GM12875 (cell line): Measurements from ENCODE around the gene PARVB.

Experiments
- H3K4me3 ChIP-seq: one replicate; pipeline ENCODE4 v1.5.1; 2011; ENCODE audit warnings: low read depth, low read length, control low read depth
- TF ChIP-seq, protein P1 (sequence below): IDR thresholded peaks from 2 replicates; pipeline ENCODE4 v1.5.1; 2011; ENCODE audit warnings: low read depth, mild to moderate bottlenecking, control low read depth, inconsistent platforms, low read length, moderate library complexity, borderline replicate concordance; ENCODE audit not compliant: insufficient read depth

Gene PARVB

GRCh38 chr22:44118645-44119315 lies 94.7 kb downstream of the PARVB start:
- no peak overlapping the region for H3K4me3 ChIP-seq
- TF ChIP-seq, protein P1, sequence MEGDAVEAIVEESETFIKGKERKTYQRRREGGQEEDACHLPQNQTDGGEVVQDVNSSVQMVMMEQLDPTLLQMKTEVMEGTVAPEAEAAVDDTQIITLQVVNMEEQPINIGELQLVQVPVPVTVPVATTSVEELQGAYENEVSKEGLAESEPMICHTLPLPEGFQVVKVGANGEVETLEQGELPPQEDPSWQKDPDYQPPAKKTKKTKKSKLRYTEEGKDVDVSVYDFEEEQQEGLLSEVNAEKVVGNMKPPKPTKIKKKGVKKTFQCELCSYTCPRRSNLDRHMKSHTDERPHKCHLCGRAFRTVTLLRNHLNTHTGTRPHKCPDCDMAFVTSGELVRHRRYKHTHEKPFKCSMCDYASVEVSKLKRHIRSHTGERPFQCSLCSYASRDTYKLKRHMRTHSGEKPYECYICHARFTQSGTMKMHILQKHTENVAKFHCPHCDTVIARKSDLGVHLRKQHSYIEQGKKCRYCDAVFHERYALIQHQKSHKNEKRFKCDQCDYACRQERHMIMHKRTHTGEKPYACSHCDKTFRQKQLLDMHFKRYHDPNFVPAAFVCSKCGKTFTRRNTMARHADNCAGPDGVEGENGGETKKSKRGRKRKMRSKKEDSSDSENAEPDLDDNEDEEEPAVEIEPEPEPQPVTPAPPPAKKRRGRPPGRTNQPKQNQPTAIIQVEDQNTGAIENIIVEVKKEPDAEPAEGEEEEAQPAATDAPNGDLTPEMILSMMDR = no peak

DNA sequence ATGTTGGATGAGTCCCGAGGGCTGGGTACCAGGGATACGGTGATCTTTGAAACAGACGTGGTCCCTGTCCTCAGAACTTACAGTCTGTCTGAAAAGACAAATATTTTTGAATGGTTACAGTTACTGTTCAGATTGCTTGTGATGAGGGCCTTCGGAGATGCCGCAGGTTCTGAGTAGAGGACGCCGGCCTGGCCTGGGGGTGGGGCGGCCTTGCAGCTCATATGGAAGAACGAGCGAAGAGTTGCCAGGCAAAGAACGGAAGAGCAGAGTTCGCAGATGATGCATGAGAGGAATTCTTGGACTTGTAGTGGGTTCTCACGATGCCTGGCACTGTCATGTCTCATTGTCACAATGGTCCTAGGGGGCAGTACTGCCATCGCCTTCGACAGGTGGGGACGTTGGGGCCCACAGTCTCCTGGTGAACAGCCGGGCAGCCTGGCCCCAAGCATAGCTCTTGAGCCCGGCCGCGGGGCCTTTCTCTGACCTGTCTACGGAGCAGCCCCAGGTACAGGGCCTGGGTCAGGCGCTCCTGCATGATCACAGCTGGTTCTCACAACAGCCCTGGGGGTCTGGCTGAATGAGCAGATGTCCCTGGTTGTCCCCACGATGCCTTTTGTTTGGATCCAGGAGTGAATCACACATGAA lies 95.7 kb downstream of the PARVB start:
- TF ChIP-seq, protein P1 = no peak

DNA sequence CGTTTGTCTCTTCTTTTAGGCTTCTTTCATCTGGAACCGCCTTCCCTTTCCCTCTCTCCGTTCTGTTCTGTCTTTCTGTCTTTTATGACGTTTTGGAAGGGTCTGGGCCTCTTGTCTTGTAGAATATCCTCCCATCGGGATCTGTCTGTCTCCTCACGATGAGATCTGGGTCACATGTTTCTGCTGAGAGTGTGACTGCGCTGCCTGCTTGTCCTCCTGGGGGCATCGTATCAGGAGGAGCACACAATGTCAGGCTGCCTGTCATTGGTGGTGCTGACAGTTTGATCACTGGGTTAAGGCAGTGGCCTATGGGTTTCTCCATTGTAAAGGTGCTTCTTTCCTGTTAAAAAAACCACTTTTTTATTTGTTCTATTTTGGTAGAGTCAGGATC lies 96.2 kb downstream of the PARVB start:
- TF ChIP-seq, protein P1 = no peak
- H3K4me3 ChIP-seq = no peak overlapping the region

More for the DNA sequence above, 95.7 kb downstream of the PARVB start:
- H3K4me3 ChIP-seq = no peak overlapping the region

DNA sequence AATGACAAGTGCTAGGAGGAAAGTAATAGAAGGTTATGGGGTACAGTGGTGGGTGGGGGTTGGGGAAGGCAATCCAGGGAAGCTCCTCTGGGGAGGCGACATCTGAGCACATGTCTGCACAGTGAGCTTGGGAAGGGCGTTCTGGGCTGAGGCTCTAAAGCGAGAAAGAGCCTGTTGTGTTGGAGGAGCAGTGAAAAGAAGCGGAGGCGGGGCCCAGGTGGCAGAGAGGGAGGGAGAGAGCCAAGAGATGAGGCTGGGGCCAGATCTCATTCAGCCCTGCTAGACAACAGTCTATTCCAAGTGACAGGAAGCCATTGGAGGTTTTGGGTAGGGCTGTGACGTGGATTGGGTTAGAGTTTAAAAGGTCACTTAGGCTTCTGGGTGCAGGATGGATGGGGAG lies 101.3 kb downstream of the PARVB start:
- TF ChIP-seq, protein P1 = no peak
- H3K4me3 ChIP-seq = no peak overlapping the region

- H3K4me3 ChIP-seq = no peak overlapping the region
- TF ChIP-seq, protein P1 = no peak
Measured at GRCh38 chr22:44126807-44127206, 102.7 kb downstream of the PARVB start.

- TF ChIP-seq, protein P1 = no peak
- H3K4me3 ChIP-seq = no peak overlapping the region
Measured at GRCh38 chr22:44127356-44127755, 103.3 kb downstream of the PARVB start.
